GM12864 (cell line): ENCODE measurements around the gene GBX2.

Source experiments
- DNase-seq: peaks from one replicate; pipeline ENCODE4 v3.0.0-alpha.2; 2011; ENCODE audit warnings: low read depth
- H3K4me3 ChIP-seq: 2 replicates; pipeline ENCODE4 v1.5.1; 2011; ENCODE audit warnings: mild to moderate bottlenecking, low read depth, low read length, control low read depth
- CTCF ChIP-seq: IDR thresholded peaks from 2 replicates; pipeline ENCODE4 v1.5.1; 2011; ENCODE audit warnings: low read depth, mild to moderate bottlenecking, moderate library complexity, low read length, control low read depth, inconsistent platforms; ENCODE audit errors: missing control alignments

The GBX2 gene

GRCh38 chr2:236184701-236185100 is 16.5 kb upstream of the GBX2 start:
- DNase-seq = no peak
- H3K4me3 ChIP-seq = no peak overlapping the region
- no peak for TF ChIP-seq CTCF

GRCh38 chr2:236180831-236181453 is 12.8 kb upstream of the GBX2 start:
- peak; percentile 53 for TF ChIP-seq CTCF
- DNase-seq = peak; percentile 8
- no peak overlapping the region for H3K4me3 ChIP-seq

- no peak overlapping the region for H3K4me3 ChIP-seq
- TF ChIP-seq CTCF = no peak
- DNase-seq = no peak
These were observed 12.1 kb upstream of the GBX2 start for GRCh38 chr2:236180076-236180816.

- no peak overlapping the region for H3K4me3 ChIP-seq
- TF ChIP-seq CTCF = no peak
- DNase-seq = no peak
These were observed 11.3 kb upstream of the GBX2 start for GRCh38 chr2:236179236-236180075.

- DNase-seq = no peak
- TF ChIP-seq CTCF = no peak
- no peak overlapping the region for H3K4me3 ChIP-seq
These were observed 10.7 kb upstream of the GBX2 start for GRCh38 chr2:236178890-236179235.

- no peak for DNase-seq
- peak; percentile 45 for TF ChIP-seq CTCF
- no peak overlapping the region for H3K4me3 ChIP-seq
These were observed 10.0 kb upstream of the GBX2 start for GRCh38 chr2:236177967-236178889.
